WTC11 (cell line): ENCODE results near the gene S100A8. TPM values are rescaled to one million over a fixed set of nuclear protein-coding genes. Genes with fewer than 3 reads are reported as not detected.

Experiments
- ATAC-seq: fragments of 200-7000 bp; cut with Tn5 transposase; 2 replicates; pipeline ENCODE4 v1.10.0; 2021; ENCODE audit warnings: mild to moderate bottlenecking, moderate library complexity
- CTCF ChIA-PET: fragments of 300-600 bp; sonication (Branson Sonifier 250); formaldehyde crosslinking; loops from one replicate; lab custom pipeline; 2021; ENCODE audit warnings: antibody characterized with exemption; lab: Charles Lee
- POLR2A ChIA-PET: fragments of 350-600 bp; sonication (Branson Sonifier 250); formaldehyde crosslinking; loops from one replicate; lab custom pipeline; 2021; ENCODE audit warnings: antibody characterized with exemption; lab: Charles Lee
- DNase-seq: peaks from one replicate; pipeline ENCODE4 v3.0.0; 2021; ENCODE audit warnings: low spot score
- H3K27ac Mint-ChIP-seq: 2 replicates; pipeline ENCODE4 v1.8.0; 2021; ENCODE audit warnings: mixed read lengths
- H3K27me3 Mint-ChIP-seq: 2 replicates; pipeline ENCODE4 v1.8.0; 2021; ENCODE audit warnings: low read depth, mild to moderate bottlenecking, moderate library complexity, mixed read lengths
- H3K36me3 Mint-ChIP-seq: 2 replicates; pipeline ENCODE4 v1.8.0; 2021; ENCODE audit warnings: mixed read lengths
- H3K4me1 Mint-ChIP-seq: 2 replicates; pipeline ENCODE4 v1.8.0; 2022; ENCODE audit warnings: mixed read lengths
- H3K4me3 Mint-ChIP-seq: 2 replicates; pipeline ENCODE4 v1.8.0; 2021; ENCODE audit warnings: mild to moderate bottlenecking, moderate library complexity, mixed read lengths
- H3K9me3 Mint-ChIP-seq: 2 replicates; pipeline ENCODE4 v1.8.0; 2021; ENCODE audit warnings: mixed read lengths
- ARID4B ChIP-seq: sonication (generic); formaldehyde crosslinking; IDR thresholded peaks from 2 replicates; pipeline ENCODE4 v1.8.0; 2023; ENCODE audit warnings: missing genetic modification reagents, mild to moderate bottlenecking, borderline replicate concordance
- FOXP4 ChIP-seq: sonication (generic); formaldehyde crosslinking; IDR thresholded peaks from 2 replicates; pipeline ENCODE4 v1.8.0; 2022; ENCODE audit warnings: mild to moderate bottlenecking, missing genetic modification reagents
- MAX ChIP-seq: sonication (generic); formaldehyde crosslinking; IDR thresholded peaks from 2 replicates; pipeline ENCODE4 v1.8.0; 2022; ENCODE audit warnings: mild to moderate bottlenecking, missing genetic modification reagents
- MLX ChIP-seq: sonication (generic); formaldehyde crosslinking; IDR thresholded peaks from 2 replicates; pipeline ENCODE4 v1.8.1; 2023; ENCODE audit warnings: mild to moderate bottlenecking, missing genetic modification reagents, moderate library complexity
- MXD4 ChIP-seq: fragments of 250-450 bp; sonication (Bioruptor Pico); IDR thresholded peaks from 2 replicates; pipeline ENCODE4 v1.8.0; 2021; ENCODE audit warnings: mild to moderate bottlenecking, moderate library complexity, borderline replicate concordance
- PRDM15 ChIP-seq: sonication (generic); formaldehyde crosslinking; IDR thresholded peaks from 2 replicates; pipeline ENCODE4 v1.8.0; 2022; ENCODE audit warnings: missing genetic modification reagents
- ZNF121 ChIP-seq: sonication (generic); formaldehyde crosslinking; IDR thresholded peaks from 2 replicates; pipeline ENCODE4 v1.8.0; 2023; ENCODE audit warnings: missing genetic modification reagents
- total RNA-seq: library from RNA; stranded (reverse); gene quantifications from 3 replicates; pipeline ENCODE4 v1.2.3, GENCODE V29; 2021

The S100A8 gene
- total RNA-seq, 1 experiment from 2014 or later: not detected

GRCh38 chr1:153364156-153364555 lies 26.7 kb downstream of the S100A8 start:
- Mint-ChIP-seq H3K36me3 (no peaks in the 10 kb centered on the region), H3K27me3 (no peaks in the 10 kb centered on the region; the same call in 1 of the 2 replicates), H3K9me3 (no peaks in the 10 kb centered on the region), H3K27ac (no peak overlapping the region), H3K4me3 (no peak overlapping the region), H3K4me1 (no peaks in the 10 kb centered on the region)
- ATAC-seq (no peak), DNase-seq (no peak)
- ChIA-PET POLR2A (no interaction called here), CTCF (interaction anchor here (3.2 kb wide), 1 partner anchor 9 kb away, joined by 14 read pairs; no protein-coding TSS in a partner anchor)
- TF ChIP-seq PRDM15 (CRISPR knock-in tag) (no peak), ZNF121 (CRISPR knock-in tag) (no peak), FOXP4 (CRISPR knock-in tag) (no peak), MLX (no peak), ARID4B (CRISPR knock-in tag) (no peak)

GRCh38 chr1:153363641-153364040 lies 27.2 kb downstream of the S100A8 start:
- ATAC-seq (no peak), DNase-seq (no peak)
- CTCF ChIA-PET: interaction anchor here (3.2 kb wide), 1 partner anchor 8 kb away, joined by 14 read pairs; no protein-coding TSS in a partner anchor
- POLR2A ChIA-PET: no interaction called here
- no peaks in the 10 kb centered on the region for H3K9me3 Mint-ChIP-seq
- H3K4me1 Mint-ChIP-seq: no peaks in the 10 kb centered on the region
- no peaks in the 10 kb centered on the region; the same call in 1 of the 2 replicates for H3K27me3 Mint-ChIP-seq
- no peak overlapping the region for H3K27ac Mint-ChIP-seq
- no peak for TF ChIP-seq MAX (CRISPR knock-in tag)
- TF ChIP-seq ARID4B (CRISPR knock-in tag): no peak
- no peak for TF ChIP-seq MXD4 (CRISPR knock-in tag)
- H3K4me3 Mint-ChIP-seq: no peak overlapping the region
- no peaks in the 10 kb centered on the region for H3K36me3 Mint-ChIP-seq
